ENCODE measurements around the gene INPP5A. TPM values are rescaled to one million over a fixed set of nuclear protein-coding genes. Genes with fewer than 3 reads are reported as not detected.
A peak's percentile ranks its signal among the peaks of the same experiment; 100 is the strongest.

Gene INPP5A
- total RNA-seq, 1 donor from 2014 or later = 30.6 TPM

DNA sequence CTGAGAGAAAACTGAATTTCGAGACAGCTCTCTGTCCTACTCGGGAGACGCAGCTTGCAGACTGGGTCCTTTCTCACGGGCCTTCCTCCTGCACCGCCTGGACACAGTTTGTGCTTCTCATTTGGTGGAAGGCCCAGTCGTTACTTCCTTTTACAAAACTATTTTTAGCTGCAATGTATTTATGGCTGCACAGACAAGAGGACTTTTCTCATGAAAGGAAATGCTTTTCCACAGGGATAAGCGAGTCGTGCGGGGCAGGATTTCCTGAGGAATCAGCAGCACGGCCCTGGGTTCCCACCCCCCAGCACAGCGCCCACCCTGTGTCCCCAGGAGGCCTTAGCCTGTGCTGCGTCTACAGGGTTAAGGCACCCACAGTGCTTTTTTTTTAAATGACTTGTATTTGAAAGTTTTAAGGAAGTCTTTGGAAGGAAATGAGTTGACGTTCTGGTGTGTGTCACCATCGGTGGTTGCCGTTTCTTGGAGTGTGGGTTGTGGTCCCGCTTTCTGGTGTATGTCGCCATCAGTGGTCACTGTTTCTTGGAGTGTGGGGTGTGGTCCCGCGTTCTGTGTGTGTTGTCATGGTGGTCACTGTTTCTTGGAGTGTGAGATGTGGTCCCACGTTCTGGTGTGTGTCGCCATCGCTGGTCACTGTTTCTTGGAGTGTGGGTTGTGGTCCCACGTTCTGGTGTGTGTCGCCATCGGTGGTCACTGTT, 50.9 kb downstream of the INPP5A start:
- no peak for DNase-seq (ENCODE audit: low spot score, unreplicated experiment)
- no peak for TF ChIP-seq CTCF (IDR thresholded peaks at IDR 0.05; ENCODE audit: unreplicated experiment)
- Mint-ChIP-seq H3K27me3 (no peaks in the 10 kb centered on the region), H3K27ac (no peak overlapping the region), H3K9me3 (ENCODE audit: low read depth) (peaks cover 5% of the 10 kb centered on the region), H3K36me3 (ENCODE audit: insufficient read depth) (peaks cover 7% of the 10 kb centered on the region), H3K4me3 (ENCODE audit: low read depth) (no peak overlapping the region), H3K4me1 (ENCODE audit: low read depth) (peaks cover 4% of the 10 kb centered on the region)

DNA sequence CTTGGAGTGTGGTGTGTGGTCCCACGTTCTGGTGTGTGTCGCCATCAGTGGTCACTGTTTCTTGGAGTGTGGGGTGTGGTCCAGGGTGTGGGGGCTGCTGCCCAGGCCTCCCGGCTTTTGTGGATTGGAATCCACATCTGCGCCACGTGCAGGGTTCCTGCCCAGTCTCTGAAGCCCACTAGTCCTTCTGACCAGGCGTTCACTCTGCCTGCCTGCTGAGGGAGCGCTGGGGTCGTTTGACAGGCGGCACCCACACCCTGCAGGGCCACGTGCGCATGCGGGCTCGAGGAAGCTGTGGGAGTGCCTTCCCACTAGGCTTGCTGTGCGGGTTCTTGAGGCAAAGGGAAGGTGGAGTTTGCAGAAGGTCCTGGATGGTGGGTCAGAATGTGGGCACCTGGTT, 51.4 kb downstream of the INPP5A start:
- Mint-ChIP-seq H3K36me3 (ENCODE audit: insufficient read depth) (peaks cover 7% of the 10 kb centered on the region), H3K4me1 (ENCODE audit: low read depth) (peaks cover 4% of the 10 kb centered on the region), H3K27ac (no peak overlapping the region), H3K27me3 (no peaks in the 10 kb centered on the region), H3K9me3 (ENCODE audit: low read depth) (peaks cover 5% of the 10 kb centered on the region), H3K4me3 (ENCODE audit: low read depth) (no peak overlapping the region)
- TF ChIP-seq CTCF (IDR thresholded peaks at IDR 0.05; ENCODE audit: unreplicated experiment) = no peak
- no peak for DNase-seq (ENCODE audit: low spot score, unreplicated experiment)

GRCh38 chr10:132589681-132590080, 52.1 kb downstream of the INPP5A start:
- Mint-ChIP-seq H3K4me3 (ENCODE audit: low read depth) (no peak overlapping the region), H3K36me3 (ENCODE audit: insufficient read depth) (peaks cover 7% of the 10 kb centered on the region), H3K27me3 (no peaks in the 10 kb centered on the region), H3K27ac (no peak overlapping the region), H3K4me1 (ENCODE audit: low read depth) (peaks cover 4% of the 10 kb centered on the region), H3K9me3 (ENCODE audit: low read depth) (peaks cover 5% of the 10 kb centered on the region)
- DNase-seq (ENCODE audit: low spot score, unreplicated experiment) = no peak
- TF ChIP-seq CTCF (IDR thresholded peaks at IDR 0.05; ENCODE audit: unreplicated experiment) = no peak

DNA sequence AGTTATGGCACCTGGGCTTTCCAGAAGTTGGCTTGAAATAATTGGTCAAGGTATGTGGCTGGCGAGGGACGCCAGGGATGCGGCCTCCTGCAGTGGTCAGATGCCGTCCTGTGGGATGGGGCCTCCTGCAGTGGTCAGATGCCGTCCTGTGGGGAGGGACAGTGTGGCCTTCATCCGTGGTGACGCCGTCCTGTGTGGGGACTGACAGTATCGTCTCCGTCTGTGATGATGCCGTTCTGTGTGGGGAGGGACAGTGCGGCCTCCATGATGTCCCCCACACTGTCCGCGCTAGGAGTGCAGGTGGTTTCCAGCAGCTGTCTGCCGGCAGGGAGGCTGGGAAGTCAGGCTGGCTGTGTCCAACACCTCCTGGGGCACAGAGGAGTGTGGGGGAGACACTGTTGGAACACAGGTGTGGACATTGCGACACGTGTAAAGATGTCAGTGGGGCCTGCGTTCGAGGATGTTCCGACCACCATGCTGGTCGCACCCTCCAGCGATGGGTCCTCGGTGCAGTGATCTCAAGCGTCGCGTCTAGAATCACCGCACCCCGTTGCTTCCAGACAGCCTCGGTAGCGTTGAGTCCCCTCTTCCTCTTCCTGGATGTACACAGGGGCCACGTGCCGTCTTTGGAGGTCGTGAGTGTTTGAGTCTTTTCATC, 52.6 kb downstream of the INPP5A start:
- peaks cover 4% of the 10 kb centered on the region for H3K4me1 Mint-ChIP-seq (ENCODE audit: low read depth)
- H3K36me3 Mint-ChIP-seq (ENCODE audit: insufficient read depth) = peaks cover 7% of the 10 kb centered on the region
- DNase-seq (ENCODE audit: low spot score, unreplicated experiment) = no peak
- H3K4me3 Mint-ChIP-seq (ENCODE audit: low read depth) = no peak overlapping the region
- no peaks in the 10 kb centered on the region for H3K27me3 Mint-ChIP-seq
- H3K27ac Mint-ChIP-seq = no peak overlapping the region
- H3K9me3 Mint-ChIP-seq (ENCODE audit: low read depth) = peaks cover 5% of the 10 kb centered on the region
- no peak for TF ChIP-seq CTCF (IDR thresholded peaks at IDR 0.05; ENCODE audit: unreplicated experiment)

DNA sequence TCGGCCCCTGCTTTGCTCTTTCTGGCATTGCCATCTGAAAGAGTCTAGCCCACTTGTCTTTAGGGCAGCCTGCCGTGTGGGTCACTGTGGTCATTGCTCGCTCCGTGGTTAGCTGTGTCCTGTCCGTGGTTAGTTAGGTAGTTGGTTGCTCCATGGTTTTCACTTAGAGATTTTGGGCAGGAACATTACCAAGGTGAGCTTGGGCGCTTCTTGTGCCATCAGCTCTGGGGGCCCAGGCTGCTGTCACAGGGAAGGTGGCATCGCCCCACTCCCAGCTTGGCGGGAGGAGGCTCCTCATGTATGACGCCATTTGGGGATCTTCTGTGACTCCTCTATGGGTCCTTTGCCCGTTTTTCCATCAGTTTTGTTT, 53.1 kb downstream of the INPP5A start:
- Mint-ChIP-seq H3K27ac (peak overlapping the region; percentile 68), H3K27me3 (no peaks in the 10 kb centered on the region), H3K4me3 (ENCODE audit: low read depth) (no peak overlapping the region), H3K36me3 (ENCODE audit: insufficient read depth) (peaks cover 7% of the 10 kb centered on the region), H3K4me1 (ENCODE audit: low read depth) (peaks cover 6% of the 10 kb centered on the region), H3K9me3 (ENCODE audit: low read depth) (peaks cover 5% of the 10 kb centered on the region)
- TF ChIP-seq CTCF (IDR thresholded peaks at IDR 0.05; ENCODE audit: unreplicated experiment) = no peak
- no peak for DNase-seq (ENCODE audit: low spot score, unreplicated experiment)

Data from progenitor cell of endocrine pancreas (in vitro differentiated cells).